ENCODE results near the gene EEIG2.
"Not testable (repeated sequence)": the region's sequence is repeated elsewhere in the genome, so short reads cannot be mapped to it uniquely, and the experiment has no call there.

Gene EEIG2

GRCh38 chr1:108534759-108535158, 25.1 kb upstream of the EEIG2 start:
- TF ChIP-seq CTCF (IDR thresholded peaks at IDR 0.05; ENCODE audit: low read length) (no peak), EZH2 (optimal IDR thresholded peaks at IDR 0.05; ENCODE audit: low read depth, low read length) (no peak), EZH2phosphoT487 (IDR thresholded peaks at IDR 0.05; ENCODE audit: low read length) (no peak)
- H3K79me2 ChIP-seq (ENCODE audit: low read length): no peaks in the 10 kb centered on the region
- no peaks in the 10 kb centered on the region for H3F3A ChIP-seq (ENCODE audit: insufficient read depth, low read length)
- H3K4me2 ChIP-seq (ENCODE audit: low read depth, low read length): no peak overlapping the region
- no peaks in the 10 kb centered on the region for H3K4me1 ChIP-seq (ENCODE audit: low read length)
- no peak overlapping the region for H2AFZ ChIP-seq (ENCODE audit: low read length)
- H3K9me3 ChIP-seq (replicated peaks; ENCODE audit: insufficient read depth, low read length): no peaks in the 10 kb centered on the region
- no peaks in the 10 kb centered on the region for H3K27me3 ChIP-seq (replicated peaks; ENCODE audit: insufficient read depth, low read length)
- H3K9me2 ChIP-seq (replicated peaks; ENCODE audit: insufficient read depth, low read length): no peaks in the 10 kb centered on the region
- no peak overlapping the region for H3K27ac ChIP-seq (ENCODE audit: low read length)
- no peaks in the 10 kb centered on the region for H3K36me3 ChIP-seq (replicated peaks; ENCODE audit: insufficient read depth, low read length)
- no peak for DNase-seq
- no peak overlapping the region for H3K9ac ChIP-seq (ENCODE audit: low read length)
- H3K4me3 ChIP-seq (ENCODE audit: low read length): no peak overlapping the region
- H4K20me1 ChIP-seq (ENCODE audit: insufficient read depth, low read length): no peaks in the 10 kb centered on the region

DNA sequence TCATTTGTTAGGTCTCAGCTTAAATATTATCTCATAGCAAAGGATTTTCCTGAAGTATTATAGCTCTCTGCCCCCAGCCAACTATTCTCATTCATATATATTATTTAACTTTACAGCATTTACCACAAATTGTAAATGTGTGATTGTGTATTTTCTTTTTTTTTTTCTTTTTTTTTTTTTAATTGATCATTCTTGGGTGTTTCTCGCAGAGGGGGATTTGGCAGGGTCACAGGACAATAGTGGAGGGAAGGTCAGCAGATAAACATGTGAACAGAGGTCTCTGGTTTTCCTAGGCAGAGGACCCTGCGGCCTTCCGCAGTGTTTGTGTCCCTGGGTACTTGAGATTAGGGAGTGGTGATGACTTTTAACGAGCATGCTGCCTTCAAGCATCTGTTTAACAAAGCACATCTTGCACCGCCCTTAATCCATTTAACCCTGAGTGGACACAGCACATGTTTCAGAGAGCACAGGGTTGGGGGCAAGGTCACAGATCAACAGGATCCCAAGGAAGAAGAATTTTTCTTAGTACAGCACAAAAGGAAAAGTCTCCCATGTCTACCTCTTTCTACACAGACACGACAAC, 24.5 kb upstream of the EEIG2 start:
- H3K4me1 ChIP-seq (ENCODE audit: low read length); H3K4me2 ChIP-seq (ENCODE audit: low read depth, low read length); H3K9me2 ChIP-seq (replicated peaks; ENCODE audit: insufficient read depth, low read length); H3K79me2 ChIP-seq (ENCODE audit: low read length); H3K36me3 ChIP-seq (replicated peaks; ENCODE audit: insufficient read depth, low read length); H3K27me3 ChIP-seq (replicated peaks; ENCODE audit: insufficient read depth, low read length); H3K9me3 ChIP-seq (replicated peaks; ENCODE audit: insufficient read depth, low read length); H4K20me1 ChIP-seq (ENCODE audit: insufficient read depth, low read length); DNase-seq; H2AFZ ChIP-seq (ENCODE audit: low read length); H3K9ac ChIP-seq (ENCODE audit: low read length); H3K4me3 ChIP-seq (ENCODE audit: low read length); H3K27ac ChIP-seq (ENCODE audit: low read length); H3F3A ChIP-seq (ENCODE audit: insufficient read depth, low read length): not testable (repeated sequence)

DNA sequence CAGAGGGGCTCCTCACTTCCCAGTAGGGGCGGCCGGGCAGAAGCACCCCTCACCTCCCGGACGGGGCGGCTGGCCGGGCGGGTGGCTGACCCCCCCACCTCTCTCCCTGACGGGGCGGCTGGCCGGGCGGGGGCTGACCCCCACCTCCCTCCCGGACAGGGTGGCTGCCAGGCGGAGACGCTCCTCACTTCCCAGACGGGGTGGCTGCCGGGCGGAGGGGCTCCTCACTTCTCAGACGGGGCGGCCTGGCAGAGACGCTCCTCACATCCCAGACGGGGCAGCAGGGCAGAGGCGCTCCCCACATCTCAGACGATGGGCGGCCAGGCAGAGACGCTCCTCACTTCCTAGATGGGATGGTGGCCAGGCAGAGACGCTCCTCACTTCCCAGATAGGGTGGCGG, 23.9 kb upstream of the EEIG2 start:
- not testable (repeated sequence) for H3F3A ChIP-seq (ENCODE audit: insufficient read depth, low read length); H3K4me3 ChIP-seq (ENCODE audit: low read length); H3K9me3 ChIP-seq (replicated peaks; ENCODE audit: insufficient read depth, low read length); H3K36me3 ChIP-seq (replicated peaks; ENCODE audit: insufficient read depth, low read length); H3K9ac ChIP-seq (ENCODE audit: low read length); DNase-seq; H3K27ac ChIP-seq (ENCODE audit: low read length); H2AFZ ChIP-seq (ENCODE audit: low read length); H3K27me3 ChIP-seq (replicated peaks; ENCODE audit: insufficient read depth, low read length); H3K4me2 ChIP-seq (ENCODE audit: low read depth, low read length); H4K20me1 ChIP-seq (ENCODE audit: insufficient read depth, low read length); H3K79me2 ChIP-seq (ENCODE audit: low read length); H3K4me1 ChIP-seq (ENCODE audit: low read length); H3K9me2 ChIP-seq (replicated peaks; ENCODE audit: insufficient read depth, low read length)

DNA sequence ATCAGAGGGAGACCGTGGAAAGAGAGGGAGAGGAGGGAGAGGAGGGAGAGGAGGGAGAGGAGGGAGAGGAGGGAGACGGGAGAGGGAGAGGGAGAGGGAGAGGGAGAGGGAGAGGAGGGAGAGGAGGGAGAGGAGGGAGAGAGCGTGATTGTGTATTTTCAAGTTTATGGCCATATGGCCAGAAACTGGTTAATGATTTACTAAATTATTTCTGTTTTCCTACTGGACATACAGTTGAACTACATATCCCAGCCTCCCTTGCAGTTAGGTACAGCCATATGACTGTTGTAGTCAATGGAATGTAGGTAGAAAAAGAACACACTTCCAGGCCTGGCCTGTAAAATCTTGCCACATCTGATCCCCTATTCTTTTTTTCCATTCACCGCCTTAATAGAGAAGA, 23.1 kb upstream of the EEIG2 start:
- not testable (repeated sequence) for H3K4me3 ChIP-seq (ENCODE audit: low read length); H3K4me2 ChIP-seq (ENCODE audit: low read depth, low read length); H2AFZ ChIP-seq (ENCODE audit: low read length); H3K9ac ChIP-seq (ENCODE audit: low read length); H4K20me1 ChIP-seq (ENCODE audit: insufficient read depth, low read length); H3K27me3 ChIP-seq (replicated peaks; ENCODE audit: insufficient read depth, low read length); H3K9me2 ChIP-seq (replicated peaks; ENCODE audit: insufficient read depth, low read length); H3K4me1 ChIP-seq (ENCODE audit: low read length); H3K36me3 ChIP-seq (replicated peaks; ENCODE audit: insufficient read depth, low read length); DNase-seq; H3K9me3 ChIP-seq (replicated peaks; ENCODE audit: insufficient read depth, low read length); H3K27ac ChIP-seq (ENCODE audit: low read length); H3F3A ChIP-seq (ENCODE audit: insufficient read depth, low read length); H3K79me2 ChIP-seq (ENCODE audit: low read length)

DNA sequence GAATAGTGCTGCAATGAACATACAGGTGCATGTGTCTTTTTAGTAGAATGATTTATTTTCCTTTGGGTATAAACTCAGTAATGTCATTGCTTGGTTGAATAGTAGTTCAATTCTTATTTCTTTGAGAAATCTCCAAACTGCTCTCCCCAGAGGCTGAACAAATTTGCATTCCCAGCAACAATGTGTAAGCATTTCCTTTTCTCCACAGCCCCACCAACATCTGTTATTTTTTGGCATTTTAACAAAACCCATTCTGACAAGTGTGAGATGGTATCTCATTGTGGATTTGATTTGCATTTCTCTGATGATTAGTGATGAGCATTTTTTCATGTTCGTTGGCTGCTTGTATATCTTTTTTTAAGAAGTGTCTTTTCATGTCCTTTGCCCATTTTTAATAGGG, 21.9 kb upstream of the EEIG2 start:
- no peak overlapping the region for H3K4me3 ChIP-seq (ENCODE audit: low read length)
- no peaks in the 10 kb centered on the region for H3F3A ChIP-seq (ENCODE audit: insufficient read depth, low read length)
- no peaks in the 10 kb centered on the region for H3K9me2 ChIP-seq (replicated peaks; ENCODE audit: insufficient read depth, low read length)
- no peak overlapping the region for H2AFZ ChIP-seq (ENCODE audit: low read length)
- H3K9me3 ChIP-seq (replicated peaks; ENCODE audit: insufficient read depth, low read length): no peaks in the 10 kb centered on the region
- DNase-seq: no peak
- H3K4me1 ChIP-seq (ENCODE audit: low read length): no peaks in the 10 kb centered on the region
- no peaks in the 10 kb centered on the region for H4K20me1 ChIP-seq (ENCODE audit: insufficient read depth, low read length)
- no peaks in the 10 kb centered on the region for H3K79me2 ChIP-seq (ENCODE audit: low read length)
- TF ChIP-seq EZH2phosphoT487 (IDR thresholded peaks at IDR 0.05; ENCODE audit: low read length): no peak
- TF ChIP-seq CTCF (IDR thresholded peaks at IDR 0.05; ENCODE audit: low read length): no peak
- TF ChIP-seq EZH2 (optimal IDR thresholded peaks at IDR 0.05; ENCODE audit: low read depth, low read length): no peak
- no peak overlapping the region for H3K9ac ChIP-seq (ENCODE audit: low read length)
- no peaks in the 10 kb centered on the region for H3K36me3 ChIP-seq (replicated peaks; ENCODE audit: insufficient read depth, low read length)
- H3K27ac ChIP-seq (ENCODE audit: low read length): no peak overlapping the region
- no peaks in the 10 kb centered on the region for H3K27me3 ChIP-seq (replicated peaks; ENCODE audit: insufficient read depth, low read length)
- H3K4me2 ChIP-seq (ENCODE audit: low read depth, low read length): no peak overlapping the region

Measured in MM.1S (cell line).